Keratinocyte (primary cell): ENCODE measurements around the gene RALGPS1.

Experiments used
- CTCF ChIP-seq, 3 experiments: IDR thresholded peaks in 1 of 3; conservative IDR thresholded peaks in 1 of 3; optimal IDR thresholded peaks in 1 of 3; 2 replicates in 2 of 3; 3 replicates in 1 of 3; pipeline versions ENCODE3 to v1.5.1; 2011; ENCODE audit warnings: low read length in 3 of 3, mild to moderate bottlenecking in 3 of 3, moderate library complexity in 2 of 3, control low read depth in 1 of 3, inconsistent platforms in 1 of 3; ENCODE audit not compliant: insufficient read depth in 2 of 3; ENCODE audit errors: extremely low read depth in 1 of 3
- EZH2 ChIP-seq: IDR thresholded peaks from one replicate; pipeline ENCODE4 v1.6.1; 2012; ENCODE audit warnings: inconsistent platforms, mild to moderate bottlenecking, low read length, moderate library complexity

GRCh38 chr9:126999315-127000068, 84.9 kb downstream of the RALGPS1 start:
- TF ChIP-seq CTCF (optimal IDR thresholded peaks at IDR 0.05 in 1 of 3, IDR thresholded peaks at IDR 0.05 in 1 of 3, conservative IDR thresholded peaks at IDR 0.05 in 1 of 3; ENCODE audit: extremely low read depth in 1 of 3, insufficient read depth in 2 of 3, low read length in 3 of 3) (no peak), EZH2 (no peak)
